Measurements from ENCODE around the gene NCSTN. TPM values are rescaled to one million over a fixed set of nuclear protein-coding genes. Genes with fewer than 3 reads are reported as not detected.

NCSTN gene
- total RNA-seq, 1 experiment from 2014 or later = 93.7 TPM

DNA sequence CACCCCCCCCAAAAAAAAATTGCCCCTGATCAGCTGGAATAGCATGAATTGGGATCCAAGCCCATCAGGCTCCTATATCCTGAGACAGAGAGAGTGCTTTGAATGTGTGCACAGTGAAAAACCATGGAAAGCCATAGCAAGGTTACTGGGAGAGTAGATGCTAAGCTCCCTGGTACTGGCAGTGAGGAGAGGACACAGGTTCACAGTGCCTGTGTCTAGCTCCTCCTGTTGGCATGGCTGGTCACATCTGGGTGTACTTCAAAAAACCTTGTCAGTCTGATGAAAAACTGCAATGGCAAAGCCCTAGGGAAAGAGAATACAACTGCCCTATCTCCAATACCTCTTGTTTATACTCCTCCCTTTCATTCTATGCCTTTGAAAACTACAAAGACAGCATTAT, 13.1 kb upstream of the NCSTN start:
- no peak for DNase-seq (ENCODE audit: low read depth, low spot score)
- no peak overlapping the region for H3K4me3 ChIP-seq (ENCODE audit: low read depth in 2 of 2, low read length in 2 of 2)
- H3K27ac ChIP-seq (ENCODE audit: low read length) = no peak overlapping the region
- in situ Hi-C loops (cut with HindIII; ENCODE audit: low pct_unique_long_range_greater_than_20kb, low sequenced_read_pairs) = no loop called here
- H3K4me1 ChIP-seq (ENCODE audit: control insufficient read depth, insufficient read depth, low read length) = no peaks in the 10 kb centered on the region
- ATAC-seq = no peak
- no peaks in the 10 kb centered on the region for H3K27me3 ChIP-seq (ENCODE audit: control insufficient read depth, insufficient read depth, low read length)
- TF ChIP-seq CTCF (IDR thresholded peaks at IDR 0.05) = peak; percentile 6; the same call in 1 of the 2 replicates
- TF ChIP-seq REST (IDR thresholded peaks at IDR 0.05; ENCODE audit: insufficient read depth in 1 of 2, low read depth in 2 of 2, low read length in 1 of 2) = no peak
- no peak for TF ChIP-seq SIN3A (IDR thresholded peaks at IDR 0.05; ENCODE audit: borderline replicate concordance, insufficient read depth, low read depth, low read length)
- TF ChIP-seq TCF7L2 (IDR thresholded peaks at IDR 0.05; ENCODE audit: low read depth, low read length) = no peak
- no peak for TF ChIP-seq POLR2AphosphoS5 (IDR thresholded peaks at IDR 0.05; ENCODE audit: low read depth, low read length)
- ChIA-PET POLR2A (no interaction called here), CTCF (no interaction called here)
- intact Hi-C loops (cut with micrococcal nuclease; ENCODE audit: unreplicated experiment) = no loop called here
- H3K36me3 ChIP-seq (ENCODE audit: control insufficient read depth, insufficient read depth, low read length) = peaks cover 51% of the 10 kb centered on the region
- no TSS peak for BruUV-seq (replicated peaks)
- H3K9me3 ChIP-seq (ENCODE audit: control insufficient read depth, insufficient read depth, low read depth, low read length) = no peaks in the 10 kb centered on the region

DNA sequence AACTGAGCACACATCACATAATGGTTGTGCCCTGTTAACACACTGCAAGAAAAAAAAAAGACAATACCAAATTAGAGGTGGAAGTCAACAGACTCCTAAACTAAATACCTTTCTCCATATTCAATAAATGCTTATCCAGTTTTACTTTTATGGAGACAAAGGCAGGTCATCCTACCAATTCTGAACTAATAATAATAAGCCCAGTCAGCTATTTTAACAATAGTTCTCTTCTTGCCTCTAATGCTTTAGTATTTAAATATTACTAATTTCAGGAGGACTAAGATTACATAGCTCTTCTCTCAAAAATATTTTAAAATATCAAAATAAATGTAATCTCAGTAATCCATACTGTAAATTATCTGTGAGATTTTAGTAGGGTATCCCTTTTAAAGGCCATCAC, 10.7 kb upstream of the NCSTN start:
- in situ Hi-C loops (cut with HindIII; ENCODE audit: low pct_unique_long_range_greater_than_20kb, low sequenced_read_pairs) (no loop called here), intact Hi-C loops (cut with micrococcal nuclease; ENCODE audit: unreplicated experiment) (no loop called here)
- DNase-seq (ENCODE audit: low read depth, low spot score) (no peak), ATAC-seq (no peak)
- no TSS peak for BruUV-seq (replicated peaks)
- ChIA-PET CTCF (no interaction called here), POLR2A (no interaction called here)
- H3K36me3 ChIP-seq (ENCODE audit: control insufficient read depth, insufficient read depth, low read length) = peaks cover 41% of the 10 kb centered on the region
- H3K27me3 ChIP-seq (ENCODE audit: control insufficient read depth, insufficient read depth, low read length) = no peaks in the 10 kb centered on the region
- H3K9me3 ChIP-seq (ENCODE audit: control insufficient read depth, insufficient read depth, low read depth, low read length) = no peaks in the 10 kb centered on the region
- no peak overlapping the region for H3K27ac ChIP-seq (ENCODE audit: low read length)
- H3K4me3 ChIP-seq (ENCODE audit: low read depth in 2 of 2, low read length in 2 of 2) = no peak overlapping the region
- TF ChIP-seq SIN3A (IDR thresholded peaks at IDR 0.05; ENCODE audit: borderline replicate concordance, insufficient read depth, low read depth, low read length) = no peak
- TF ChIP-seq REST (IDR thresholded peaks at IDR 0.05; ENCODE audit: insufficient read depth in 1 of 2, low read depth in 2 of 2, low read length in 1 of 2) = no peak
- no peak for TF ChIP-seq POLR2AphosphoS5 (IDR thresholded peaks at IDR 0.05; ENCODE audit: low read depth, low read length)
- TF ChIP-seq CTCF (IDR thresholded peaks at IDR 0.05) = no peak
- TF ChIP-seq TCF7L2 (IDR thresholded peaks at IDR 0.05; ENCODE audit: low read depth, low read length) = no peak
- H3K4me1 ChIP-seq (ENCODE audit: control insufficient read depth, insufficient read depth, low read length) = no peaks in the 10 kb centered on the region

Measured in Panc1 (cell line).